H9 (cell line): ENCODE measurements around the gene TCFL5. TPM values are rescaled to one million over a fixed set of nuclear protein-coding genes. Genes with fewer than 3 reads are reported as not detected.

Experiments used
- DNase-seq: peaks from one replicate; pipeline ENCODE4 v3.0.0-alpha.2; 2017
- H2AFZ ChIP-seq: one replicate; pipeline ENCODE4 v1.6.1; 2013; ENCODE audit warnings: mild to moderate bottlenecking, low read length, control low read depth, moderate library complexity
- H2AK5ac ChIP-seq: 2 replicates; pipeline ENCODE4 v1.6.1; 2013; ENCODE audit warnings: low read length, control low read depth, mixed read lengths; ENCODE audit not compliant: insufficient read length
- H2BK120ac ChIP-seq: one replicate; pipeline ENCODE4 v1.6.1; 2013; ENCODE audit warnings: low read depth, mild to moderate bottlenecking, low read length, control low read depth, inconsistent platforms; ENCODE audit not compliant: poor library complexity, severe bottlenecking
- H2BK12ac ChIP-seq: 2 replicates; pipeline ENCODE4 v1.6.1; 2013; ENCODE audit warnings: low read length, control low read depth, mixed read lengths, low read depth; ENCODE audit not compliant: insufficient read length
- H2BK15ac ChIP-seq: 2 replicates; pipeline ENCODE4 v1.6.1; 2013; ENCODE audit warnings: low read depth, low read length, control low read depth
- H2BK20ac ChIP-seq: one replicate; pipeline ENCODE4 v1.6.1; 2013; ENCODE audit warnings: low read depth, mild to moderate bottlenecking, low read length, control low read depth, inconsistent platforms; ENCODE audit not compliant: poor library complexity, severe bottlenecking
- H2BK5ac ChIP-seq: 2 replicates; pipeline ENCODE4 v1.6.1; 2013; ENCODE audit warnings: low read length, control low read depth, mixed read lengths; ENCODE audit not compliant: insufficient read length
- H3K14ac ChIP-seq: 2 replicates; pipeline ENCODE4 v1.6.1; 2013; ENCODE audit warnings: low read length, control low read depth; ENCODE audit not compliant: insufficient read depth
- H3K18ac ChIP-seq: 2 replicates; pipeline ENCODE4 v1.6.1; 2013; ENCODE audit warnings: low read depth, mild to moderate bottlenecking, mixed read lengths, low read length, control low read depth; ENCODE audit not compliant: insufficient read length
- H3K23ac ChIP-seq: 2 replicates; pipeline ENCODE4 v1.6.1; 2013; ENCODE audit warnings: low read length, control low read depth, mixed read lengths, low read depth; ENCODE audit not compliant: insufficient read length
- H3K23me2 ChIP-seq: 2 replicates; pipeline ENCODE4 v1.6.1; 2013; ENCODE audit warnings: low read depth, mild to moderate bottlenecking, mixed read lengths, low read length, control low read depth; ENCODE audit not compliant: insufficient read length, poor library complexity, severe bottlenecking
- H3K27ac ChIP-seq: 2 replicates; pipeline ENCODE4 v1.5.1; 2013; ENCODE audit warnings: low read length, control low read depth, mixed read lengths, low read depth; ENCODE audit not compliant: insufficient read length
- H3K27me3 ChIP-seq: 2 replicates; pipeline ENCODE4 v1.6.1; 2013; ENCODE audit warnings: low read length, control low read depth, inconsistent platforms; ENCODE audit not compliant: insufficient read depth
- H3K4ac ChIP-seq: 2 replicates; pipeline ENCODE4 v1.6.1; 2013; ENCODE audit warnings: low read depth, mild to moderate bottlenecking, control low read depth, inconsistent platforms, low read length, moderate library complexity
- H3K4me1 ChIP-seq: 2 replicates; pipeline ENCODE4 v1.6.1; 2013; ENCODE audit warnings: low read length, control low read depth, inconsistent platforms; ENCODE audit not compliant: insufficient read depth
- H3K4me2 ChIP-seq: 2 replicates; pipeline ENCODE4 v1.6.1; 2013; ENCODE audit warnings: low read length, control low read depth, mixed read lengths; ENCODE audit not compliant: insufficient read length, insufficient read depth
- H3K56ac ChIP-seq: 2 replicates; pipeline ENCODE4 v1.6.1; 2013; ENCODE audit warnings: low read depth, mild to moderate bottlenecking, mixed read lengths, low read length, control low read depth; ENCODE audit not compliant: insufficient read length
- H3K79me1 ChIP-seq: 2 replicates; pipeline ENCODE4 v1.6.1; 2013; ENCODE audit warnings: low read depth, mild to moderate bottlenecking, moderate library complexity, low read length, control low read depth, inconsistent platforms; ENCODE audit not compliant: insufficient read depth, poor library complexity, severe bottlenecking
- H3K79me2 ChIP-seq: 2 replicates; pipeline ENCODE4 v1.6.1; 2013; ENCODE audit warnings: low read length, control low read depth, inconsistent platforms; ENCODE audit not compliant: insufficient read depth
- H3K9ac ChIP-seq: 2 replicates; pipeline ENCODE4 v1.6.1; 2013; ENCODE audit warnings: low read length, control low read depth, mixed read lengths; ENCODE audit not compliant: insufficient read length; ENCODE audit errors: extremely low read depth
- H3K9me3 ChIP-seq: one replicate; pipeline ENCODE4 v1.6.1; 2013; ENCODE audit warnings: low read depth, low read length, inconsistent platforms; ENCODE audit not compliant: control insufficient read depth
- H3T11ph ChIP-seq: one replicate; pipeline ENCODE4 v1.6.1; 2013; ENCODE audit warnings: mild to moderate bottlenecking, low read length, control low read depth, inconsistent platforms
- H4K20me1 ChIP-seq: one replicate; pipeline ENCODE4 v1.6.1; 2013; ENCODE audit not compliant: control insufficient read depth, insufficient read length, insufficient read depth
- H4K5ac ChIP-seq: 2 replicates; pipeline ENCODE4 v1.6.1; 2013; ENCODE audit warnings: low read depth, mild to moderate bottlenecking, mixed read lengths, low read length, control low read depth; ENCODE audit not compliant: insufficient read length
- H4K8ac ChIP-seq: replicated peaks from 2 replicates; pipeline ENCODE4 v1.6.1; 2013; ENCODE audit warnings: low read length, control low read depth, mixed read lengths, low read depth; ENCODE audit not compliant: insufficient read length
- H4K91ac ChIP-seq: 2 replicates; pipeline ENCODE4 v1.6.1; 2013; ENCODE audit warnings: low read depth, mild to moderate bottlenecking, moderate library complexity, mixed read lengths, low read length, control low read depth; ENCODE audit not compliant: insufficient read length
- H3K27ac Mint-ChIP-seq, 3 experiments: 2 replicates in 2 of 3; 3 replicates in 1 of 3; pipeline ENCODE4 v1.8.0; 2020 to 2021; ENCODE audit warnings: mixed read lengths in 3 of 3, mild to moderate bottlenecking in 1 of 3, moderate library complexity in 1 of 3
- H3K27me3 Mint-ChIP-seq: 2 replicates; pipeline ENCODE4 v1.8.0; 2021; ENCODE audit warnings: low read depth, mild to moderate bottlenecking, moderate library complexity, mixed read lengths
- H3K36me3 Mint-ChIP-seq, 3 experiments: 2 replicates in 2 of 3; 3 replicates in 1 of 3; pipeline ENCODE4 v1.8.0; 2020 to 2021; ENCODE audit warnings: low read depth in 3 of 3, mixed read lengths in 3 of 3; ENCODE audit not compliant: insufficient read depth in 1 of 3
- H3K4me1 Mint-ChIP-seq, 2 experiments: 2 replicates each; pipeline ENCODE4 v1.8.0; 2020; ENCODE audit warnings: mixed read lengths in 2 of 2
- H3K4me3 Mint-ChIP-seq, 2 experiments: 2 replicates in 1 of 2; 3 replicates in 1 of 2; pipeline ENCODE4 v1.8.0; 2020 to 2021; ENCODE audit warnings: mild to moderate bottlenecking in 2 of 2, mixed read lengths in 2 of 2, moderate library complexity in 1 of 2
- H3K9me3 Mint-ChIP-seq, 2 experiments: 2 replicates in 1 of 2; 3 replicates in 1 of 2; pipeline ENCODE4 v1.8.0; 2020; ENCODE audit warnings: mild to moderate bottlenecking in 2 of 2, mixed read lengths in 2 of 2, moderate library complexity in 1 of 2
- WGBS: extraction: QIAGEN DNeasy Blood & Tissue Kit; methylation state at CpG from one replicate; pipeline ENCODE4 v1.1.7; 2013; ENCODE audit warnings: missing lambda C conversion rate, low lambda C conversion rate, mixed read lengths; ENCODE audit not compliant: insufficient read length; ENCODE audit errors: extremely low coverage; 5-methylcytosine and 5-hydroxymethylcytosine counted together
- total RNA-seq: library from RNA; stranded (reverse); gene quantifications from 2 replicates; pipeline ENCODE4 v1.2.1, GENCODE V29; 2021
- TF ChIP-seq, protein P1 (sequence below): fragments of 200-600 bp; sonication (generic); conservative IDR thresholded peaks from 3 replicates; pipeline ENCODE4 v1.8.0; 2021; ENCODE audit warnings: antibody characterized with exemption, mild to moderate bottlenecking

The TCFL5 gene
- total RNA-seq, 1 experiment from 2014 or later, result 16.4 TPM

DNA sequence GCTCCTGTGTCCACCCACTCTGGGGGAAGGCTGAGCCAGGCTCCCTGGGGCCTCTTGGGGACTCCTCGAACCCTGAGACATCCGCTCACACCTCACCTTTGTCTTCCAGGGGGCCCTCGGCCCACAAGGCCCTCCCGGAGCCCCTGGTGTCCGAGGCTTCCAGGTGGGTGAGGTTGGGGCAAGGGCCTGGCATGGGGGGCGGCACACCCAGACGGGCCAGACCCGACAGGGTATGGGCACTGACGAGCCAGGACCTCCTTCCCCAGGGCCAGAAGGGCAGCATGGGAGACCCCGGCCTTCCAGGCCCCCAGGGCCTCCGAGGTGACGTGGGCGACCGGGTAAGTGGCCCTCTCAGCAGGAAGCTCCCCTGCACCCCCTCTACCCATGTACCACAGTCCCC, 31.4 kb downstream of the TCFL5 start:
- Mint-ChIP-seq H3K9me3 (0 out of 5 replicates have a peak, but pooled peaks cover 0 to 3% of the 10 kb centered on the region in 2 experiments), H3K27me3 (no peaks in the 10 kb centered on the region), H3K4me3 (no peak overlapping the region), H3K4me1 (peaks cover 12 to 20% of the 10 kb centered on the region in 2 experiments), H3K27ac (no peak overlapping the region), H3K36me3 (peaks cover 0 to 30% (median 14%) of the 10 kb centered on the region in 3 experiments; a peak in 4 of 7 replicates)
- Histone ChIP-seq H2AK5ac (no peak overlapping the region), H3K56ac (no peak overlapping the region), H4K8ac (no peak overlapping the region), H3K23me2 (no peaks in the 10 kb centered on the region), H3K14ac (no peak overlapping the region), H3K4me2 (no peak overlapping the region), H2BK5ac (no peak overlapping the region), H3K79me1 (no peaks in the 10 kb centered on the region), H4K20me1 (no peaks in the 10 kb centered on the region), H3K27me3 (no peaks in the 10 kb centered on the region), H3T11ph (no peak overlapping the region), H3K9ac (no peak overlapping the region), H2BK12ac (no peak overlapping the region), H2BK120ac (no peak overlapping the region), H3K4ac (no peak overlapping the region), H3K4me1 (peaks cover 2% of the 10 kb centered on the region; the same call in 1 of the 2 replicates), H3K9me3 (no peaks in the 10 kb centered on the region), H2AFZ (no peak overlapping the region), H3K18ac (no peak overlapping the region), H3K79me2 (no peaks in the 10 kb centered on the region), H3K27ac (no peak overlapping the region), H4K5ac (no peak overlapping the region), H2BK20ac (no peak overlapping the region), H4K91ac (no peak overlapping the region), H2BK15ac (no peak overlapping the region), H3K23ac (no peak overlapping the region)
- TF ChIP-seq, protein P1, sequence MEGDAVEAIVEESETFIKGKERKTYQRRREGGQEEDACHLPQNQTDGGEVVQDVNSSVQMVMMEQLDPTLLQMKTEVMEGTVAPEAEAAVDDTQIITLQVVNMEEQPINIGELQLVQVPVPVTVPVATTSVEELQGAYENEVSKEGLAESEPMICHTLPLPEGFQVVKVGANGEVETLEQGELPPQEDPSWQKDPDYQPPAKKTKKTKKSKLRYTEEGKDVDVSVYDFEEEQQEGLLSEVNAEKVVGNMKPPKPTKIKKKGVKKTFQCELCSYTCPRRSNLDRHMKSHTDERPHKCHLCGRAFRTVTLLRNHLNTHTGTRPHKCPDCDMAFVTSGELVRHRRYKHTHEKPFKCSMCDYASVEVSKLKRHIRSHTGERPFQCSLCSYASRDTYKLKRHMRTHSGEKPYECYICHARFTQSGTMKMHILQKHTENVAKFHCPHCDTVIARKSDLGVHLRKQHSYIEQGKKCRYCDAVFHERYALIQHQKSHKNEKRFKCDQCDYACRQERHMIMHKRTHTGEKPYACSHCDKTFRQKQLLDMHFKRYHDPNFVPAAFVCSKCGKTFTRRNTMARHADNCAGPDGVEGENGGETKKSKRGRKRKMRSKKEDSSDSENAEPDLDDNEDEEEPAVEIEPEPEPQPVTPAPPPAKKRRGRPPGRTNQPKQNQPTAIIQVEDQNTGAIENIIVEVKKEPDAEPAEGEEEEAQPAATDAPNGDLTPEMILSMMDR, result no peak
- no CpG with 5 or more reads among the region's 14 CpGs for WGBS
- no peak for DNase-seq
